Measurements from ENCODE around the gene EME1. TPM values are rescaled to one million over a fixed set of nuclear protein-coding genes. Genes with fewer than 3 reads are reported as not detected.
A peak's percentile ranks its signal among the peaks of the same experiment; 100 is the strongest.

The EME1 gene
- total and polyA plus RNA-seq, 2 of the 13 experiments (the other 11 are each of a cell fraction or from before 2014, with no cell fraction given), result 20.7 to 24.6 TPM

GRCh38 chr17:50422738-50423137 is 49.7 kb downstream of the EME1 start (continued):
- TF ChIP-seq ZUFSP (CRISPR knock-in tag; IDR thresholded peaks at IDR 0.05; ENCODE audit: borderline replicate concordance) (no peak), RBFOX2 (IDR thresholded peaks at IDR 0.05; ENCODE audit: low read depth, low read length) (no peak), ZNF432 (CRISPR knock-in tag; IDR thresholded peaks at IDR 0.05; ENCODE audit: borderline replicate concordance) (no peak), ZFY (CRISPR knock-in tag; IDR thresholded peaks at IDR 0.05) (no peak), SNAPC4 (CRISPR knock-in tag; IDR thresholded peaks at IDR 0.05) (no peak), ATF7 (IDR thresholded peaks at IDR 0.05) (no peak), ATF7 (CRISPR knock-in tag; IDR thresholded peaks at IDR 0.05) (no peak), ZNF276 (CRISPR knock-in tag; IDR thresholded peaks at IDR 0.05; ENCODE audit: low read depth) (no peak), ZFX (CRISPR knock-in tag; IDR thresholded peaks at IDR 0.05; ENCODE audit: low read depth) (no peak), ZBTB44 (CRISPR knock-in tag; IDR thresholded peaks at IDR 0.05) (no peak), SMAD9 (CRISPR knock-in tag; IDR thresholded peaks at IDR 0.05) (no peak), ZNF7 (CRISPR knock-in tag; IDR thresholded peaks at IDR 0.05) (peak; percentile 47; the same call in 1 of the 2 replicates), FOXK1 (CRISPR knock-in tag; IDR thresholded peaks at IDR 0.05; ENCODE audit: borderline replicate concordance, low read depth) (peak; percentile 44; the same call in 1 of the 2 replicates), NKX3-1 (CRISPR knock-in tag; IDR thresholded peaks at IDR 0.05) (no peak), SOX6 (IDR thresholded peaks at IDR 0.05) (no peak), SOX6 (CRISPR knock-in tag; IDR thresholded peaks at IDR 0.05) (peak; percentile 85), ASH2L (IDR thresholded peaks at IDR 0.05; ENCODE audit: insufficient read length, low read depth, low read length) (no peak), ZNF644 (CRISPR knock-in tag; IDR thresholded peaks at IDR 0.05; ENCODE audit: low read depth) (0 out of 2 replicates have a peak, but pooled peaks have one; percentile 41), ARID3A (IDR thresholded peaks at IDR 0.05; ENCODE audit: low read depth, low read length) (peak; percentile 77)
